GM13976 (cell line): Measurements from ENCODE around the gene TADA2B.

Experiments
- DNase-seq: peaks from one replicate; pipeline ENCODE4 v3.0.0; 2012; ENCODE audit warnings: low spot score
- CTCF ChIP-seq: IDR thresholded peaks from 2 replicates; pipeline ENCODE4 v1.5.1; 2012; ENCODE audit warnings: borderline replicate concordance, mild to moderate bottlenecking; ENCODE audit not compliant: insufficient read depth; ENCODE audit errors: extremely low read depth, missing control alignments, control extremely low read depth
- in situ Hi-C: fragments of 300-500 bp; cut with MboI; formaldehyde crosslinking; loops from one replicate; pipeline ENCODE4 v1.12.0; 2022; ENCODE audit warnings: low sequenced_read_pairs, mixed read lengths, inconsistent platforms; ENCODE audit not compliant: unreplicated experiment

The TADA2B gene

GRCh38 chr4:7026107-7026506, 17.1 kb upstream of the TADA2B start:
- no peak for DNase-seq
- in situ Hi-C loops, result no loop called here
- no peak for TF ChIP-seq CTCF

GRCh38 chr4:7027284-7027683, 15.9 kb upstream of the TADA2B start:
- in situ Hi-C loops, result no loop called here
- TF ChIP-seq CTCF, result no peak
- DNase-seq, result no peak

- TF ChIP-seq CTCF, result no peak
- in situ Hi-C loops, result no loop called here
- no peak for DNase-seq
These were observed 15.3 kb upstream of the TADA2B start for GRCh38 chr4:7027913-7028312.

- no peak for TF ChIP-seq CTCF
- in situ Hi-C loops, result no loop called here
- no peak for DNase-seq
These were observed 14.0 kb upstream of the TADA2B start for GRCh38 chr4:7029212-7029611.

- in situ Hi-C loops, result no loop called here
- no peak for DNase-seq
- no peak for TF ChIP-seq CTCF
These were observed 13.3 kb upstream of the TADA2B start for GRCh38 chr4:7029921-7030320.

- no peak for DNase-seq
- in situ Hi-C loops, result no loop called here
- TF ChIP-seq CTCF, result no peak
These were observed 12.3 kb upstream of the TADA2B start for GRCh38 chr4:7030856-7031255.
